Peyer's patch (tissue), 4 donors: ENCODE results near the gene DPY19L3.

Experiments
- POLR2A ChIP-seq, 2 donors: fragments of 450-650 bp; IDR thresholded peaks; one replicate each; pipeline ENCODE4 v1.5.1; 2017; ENCODE audit warnings: antibody characterized with exemption in 2 of 2, mild to moderate bottlenecking in 2 of 2, moderate library complexity in 2 of 2
- TF ChIP-seq, protein P1 (sequence below), 6 experiments: fragments of 450-650 bp in 4 of 6; fragments of 200-600 bp in 2 of 6; sonication (generic) in 1 of 6; IDR thresholded peaks; one replicate each; pipeline ENCODE4 v1.5.1; 2017 to 2019; ENCODE audit warnings: antibody characterized with exemption in 6 of 6, mild to moderate bottlenecking in 3 of 6, moderate library complexity in 1 of 6

GRCh38 chr19:32404933-32405430 lies 588 bp upstream of the DPY19L3 start:
- TF ChIP-seq POLR2A (IDR thresholded peaks at IDR 0.05) = no peak
- TF ChIP-seq, protein P1, sequence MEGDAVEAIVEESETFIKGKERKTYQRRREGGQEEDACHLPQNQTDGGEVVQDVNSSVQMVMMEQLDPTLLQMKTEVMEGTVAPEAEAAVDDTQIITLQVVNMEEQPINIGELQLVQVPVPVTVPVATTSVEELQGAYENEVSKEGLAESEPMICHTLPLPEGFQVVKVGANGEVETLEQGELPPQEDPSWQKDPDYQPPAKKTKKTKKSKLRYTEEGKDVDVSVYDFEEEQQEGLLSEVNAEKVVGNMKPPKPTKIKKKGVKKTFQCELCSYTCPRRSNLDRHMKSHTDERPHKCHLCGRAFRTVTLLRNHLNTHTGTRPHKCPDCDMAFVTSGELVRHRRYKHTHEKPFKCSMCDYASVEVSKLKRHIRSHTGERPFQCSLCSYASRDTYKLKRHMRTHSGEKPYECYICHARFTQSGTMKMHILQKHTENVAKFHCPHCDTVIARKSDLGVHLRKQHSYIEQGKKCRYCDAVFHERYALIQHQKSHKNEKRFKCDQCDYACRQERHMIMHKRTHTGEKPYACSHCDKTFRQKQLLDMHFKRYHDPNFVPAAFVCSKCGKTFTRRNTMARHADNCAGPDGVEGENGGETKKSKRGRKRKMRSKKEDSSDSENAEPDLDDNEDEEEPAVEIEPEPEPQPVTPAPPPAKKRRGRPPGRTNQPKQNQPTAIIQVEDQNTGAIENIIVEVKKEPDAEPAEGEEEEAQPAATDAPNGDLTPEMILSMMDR (IDR thresholded peaks at IDR 0.05) = no peak
